ENCODE data around the gene VANGL1. TPM values are rescaled to one million over a fixed set of nuclear protein-coding genes. Genes with fewer than 3 reads are reported as not detected.

VANGL1 gene
- total RNA-seq, 1 donor from 2014 or later, result 15.3 TPM

- TF ChIP-seq CTCF (conservative IDR thresholded peaks at IDR 0.05), result no peak
- no peak overlapping the region for H3K4me3 Mint-ChIP-seq
- H3K27me3 Mint-ChIP-seq, result no peaks in the 10 kb centered on the region
- DNase-seq (ENCODE audit: extremely low spot score, unreplicated experiment), result no peak
- H3K4me1 Mint-ChIP-seq (ENCODE audit: unreplicated experiment), result peaks cover 24% of the 10 kb centered on the region
- no peaks in the 10 kb centered on the region for H3K9me3 Mint-ChIP-seq
- no peaks in the 10 kb centered on the region for H3K36me3 Mint-ChIP-seq
- H3K27ac Mint-ChIP-seq, result peak overlapping the region; percentile 6
Observed at GRCh38 chr1:115723756-115724155, 82.0 kb downstream of the VANGL1 start.

GRCh38 chr1:115725600-115725999 lies 83.8 kb downstream of the VANGL1 start:
- Mint-ChIP-seq H3K9me3 (no peaks in the 10 kb centered on the region), H3K4me1 (ENCODE audit: unreplicated experiment) (peaks cover 24% of the 10 kb centered on the region), H3K27ac (no peak overlapping the region), H3K36me3 (no peaks in the 10 kb centered on the region), H3K27me3 (no peaks in the 10 kb centered on the region), H3K4me3 (no peak overlapping the region)
- TF ChIP-seq CTCF (conservative IDR thresholded peaks at IDR 0.05), result no peak
- DNase-seq (ENCODE audit: extremely low spot score, unreplicated experiment), result no peak

GRCh38 chr1:115726161-115726560 lies 84.4 kb downstream of the VANGL1 start:
- Mint-ChIP-seq H3K4me1 (ENCODE audit: unreplicated experiment) (peaks cover 24% of the 10 kb centered on the region), H3K4me3 (no peak overlapping the region), H3K9me3 (no peaks in the 10 kb centered on the region), H3K27ac (no peak overlapping the region), H3K27me3 (no peaks in the 10 kb centered on the region), H3K36me3 (no peaks in the 10 kb centered on the region)
- no peak for DNase-seq (ENCODE audit: extremely low spot score, unreplicated experiment)
- TF ChIP-seq CTCF (conservative IDR thresholded peaks at IDR 0.05), result no peak

- Mint-ChIP-seq H3K27ac (no peak overlapping the region), H3K4me3 (no peak overlapping the region), H3K4me1 (ENCODE audit: unreplicated experiment) (peaks cover 24% of the 10 kb centered on the region), H3K36me3 (no peaks in the 10 kb centered on the region), H3K9me3 (no peaks in the 10 kb centered on the region), H3K27me3 (no peaks in the 10 kb centered on the region)
- no peak for TF ChIP-seq CTCF (conservative IDR thresholded peaks at IDR 0.05)
- DNase-seq (ENCODE audit: extremely low spot score, unreplicated experiment), result no peak
Observed at GRCh38 chr1:115726570-115726969, 84.8 kb downstream of the VANGL1 start.

- Mint-ChIP-seq H3K4me1 (ENCODE audit: unreplicated experiment) (peaks cover 24% of the 10 kb centered on the region), H3K27me3 (no peaks in the 10 kb centered on the region), H3K36me3 (no peaks in the 10 kb centered on the region), H3K4me3 (no peak overlapping the region), H3K9me3 (no peaks in the 10 kb centered on the region), H3K27ac (peak overlapping the region; percentile 63)
- DNase-seq (ENCODE audit: extremely low spot score, unreplicated experiment), result no peak
- no peak for TF ChIP-seq CTCF (conservative IDR thresholded peaks at IDR 0.05)
Observed at GRCh38 chr1:115727706-115728249, 86.0 kb downstream of the VANGL1 start.

GRCh38 chr1:115728341-115728740 lies 86.6 kb downstream of the VANGL1 start:
- Mint-ChIP-seq H3K27me3 (no peaks in the 10 kb centered on the region), H3K9me3 (no peaks in the 10 kb centered on the region), H3K27ac (peak overlapping the region; percentile 63), H3K4me1 (ENCODE audit: unreplicated experiment) (peaks cover 24% of the 10 kb centered on the region), H3K36me3 (no peaks in the 10 kb centered on the region), H3K4me3 (no peak overlapping the region)
- no peak for TF ChIP-seq CTCF (conservative IDR thresholded peaks at IDR 0.05)
- DNase-seq (ENCODE audit: extremely low spot score, unreplicated experiment), result no peak

All from type B pancreatic cell (in vitro differentiated cells).